ENCODE results near the gene NACC2. TPM values are rescaled to one million over a fixed set of nuclear protein-coding genes. Genes with fewer than 3 reads are reported as not detected.

The NACC2 gene
- total RNA-seq, 6 experiments from 2014 or later: 10.9 to 25.8 (median 13.8) TPM

GRCh38 chr9:136011703-136012496 lies 83.2 kb downstream of the NACC2 start:
- H3K4me1 ChIP-seq: peaks cover 0 to 45% (median 18%) of the 10 kb centered on the region in 4 donors
- peak; percentile 78 to 92 (median 89) for DNase-seq
- TF ChIP-seq POLR2A (IDR thresholded peaks at IDR 0.05) (no peak), CTCF (IDR thresholded peaks at IDR 0.05) (no peak)
- no peaks in the 10 kb centered on the region for H3K9me3 ChIP-seq
- WGBS (ENCODE audit: insufficient coverage, low coverage, low lambda C conversion rate, missing lambda C conversion rate): 40% methylated on average over 9 of the region's 59 CpGs
- intact Hi-C loops (cut with DNase I): no loop called here
- no peaks in the 10 kb centered on the region for H3K36me3 ChIP-seq
- peak overlapping the region in 2 of 3 donors; percentile 1 to 22 for H3K4me3 ChIP-seq
- no peaks in the 10 kb centered on the region for H3K27me3 ChIP-seq
- ATAC-seq: peak; percentile 58 to 82 (median 66)
- peak overlapping the region; percentile 47 to 77 (median 68) for H3K27ac ChIP-seq

- Histone ChIP-seq H3K4me1 (peaks cover 0 to 45% (median 18%) of the 10 kb centered on the region in 4 donors), H3K27ac (peak overlapping the region; percentile 47 to 77 (median 68)), H3K9me3 (no peaks in the 10 kb centered on the region), H3K27me3 (no peaks in the 10 kb centered on the region), H3K36me3 (no peaks in the 10 kb centered on the region), H3K4me3 (peak overlapping the region in 1 of 3 donors; percentile 22)
- ATAC-seq (peak in 1 of 4 donors; percentile 3), DNase-seq (peak in 1 of 3 donors; percentile 20)
- whole genome bisulfite sequencing (ENCODE audit: insufficient coverage, low coverage, low lambda C conversion rate, missing lambda C conversion rate): 89% methylated on average over 5 of the region's 25 CpGs
- no peak for TF ChIP-seq POLR2A (IDR thresholded peaks at IDR 0.05)
- no peak for TF ChIP-seq CTCF (IDR thresholded peaks at IDR 0.05)
- intact Hi-C loops (cut with DNase I): no loop called here
Measured at GRCh38 chr9:136011376-136011702, 83.8 kb downstream of the NACC2 start.

- peaks cover 0 to 45% (median 18%) of the 10 kb centered on the region in 4 donors for H3K4me1 ChIP-seq
- WGBS (ENCODE audit: insufficient coverage, low coverage, low lambda C conversion rate, missing lambda C conversion rate): 85% methylated on average over 8 of the region's 28 CpGs
- H3K27me3 ChIP-seq: no peaks in the 10 kb centered on the region
- no peaks in the 10 kb centered on the region for H3K36me3 ChIP-seq
- no peak overlapping the region for H3K4me3 ChIP-seq
- H3K9me3 ChIP-seq: no peaks in the 10 kb centered on the region
- TF ChIP-seq POLR2A (IDR thresholded peaks at IDR 0.05): no peak
- H3K27ac ChIP-seq: peak overlapping the region in 2 of 3 donors; percentile 68 to 77
- peak in 2 of 3 donors; percentile 66 to 69 for DNase-seq
- intact Hi-C loops (cut with DNase I): no loop called here
- ATAC-seq: peak; percentile 9 to 39 (median 37)
Measured at GRCh38 chr9:136010615-136011361, 84.3 kb downstream of the NACC2 start.

- H3K27me3 ChIP-seq: no peaks in the 10 kb centered on the region
- no peak for TF ChIP-seq POLR2A (IDR thresholded peaks at IDR 0.05)
- no peak for TF ChIP-seq CTCF (IDR thresholded peaks at IDR 0.05)
- ATAC-seq: no peak
- H3K36me3 ChIP-seq: no peaks in the 10 kb centered on the region
- H3K9me3 ChIP-seq: no peaks in the 10 kb centered on the region
- 94% methylated on average over 9 of the region's 17 CpGs for WGBS (ENCODE audit: insufficient coverage, low coverage, low lambda C conversion rate, missing lambda C conversion rate)
- intact Hi-C loops (cut with DNase I): no loop called here
- peak in 2 of 3 donors; percentile 22 to 53 for DNase-seq
- no peak overlapping the region for H3K4me3 ChIP-seq
- peaks cover 0 to 45% (median 18%) of the 10 kb centered on the region in 4 donors for H3K4me1 ChIP-seq
- peak overlapping the region in 2 of 3 donors; percentile 68 to 77 for H3K27ac ChIP-seq
Measured at GRCh38 chr9:136010176-136010575, 84.9 kb downstream of the NACC2 start.

- intact Hi-C loops (cut with DNase I): no loop called here
- DNase-seq (peak in 2 of 3 donors; percentile 24 to 50), ATAC-seq (no peak)
- WGBS (ENCODE audit: insufficient coverage, low coverage, low lambda C conversion rate, missing lambda C conversion rate): 83% methylated on average over 1 of the region's 16 CpGs
- Histone ChIP-seq H3K9me3 (no peaks in the 10 kb centered on the region), H3K4me1 (peaks cover 0 to 45% (median 18%) of the 10 kb centered on the region in 4 donors), H3K36me3 (no peaks in the 10 kb centered on the region), H3K4me3 (no peak overlapping the region), H3K27me3 (no peaks in the 10 kb centered on the region), H3K27ac (no peak overlapping the region)
- TF ChIP-seq POLR2A (IDR thresholded peaks at IDR 0.05) (no peak), CTCF (IDR thresholded peaks at IDR 0.05) (no peak)
Measured at GRCh38 chr9:136009516-136009915, 85.6 kb downstream of the NACC2 start.

Measured in right lobe of liver (tissue), 6 donors.